Fibroblast of skin of abdomen (primary cell): ENCODE results near the gene ZDHHC9. TPM values are rescaled to one million over a fixed set of nuclear protein-coding genes. Genes with fewer than 3 reads are reported as not detected.
"Not testable (repeated sequence)": the region's sequence is repeated elsewhere in the genome, so short reads cannot be mapped to it uniquely, and the experiment has no call there.

Experiments
- DNase-seq: peaks from one replicate; pipeline ENCODE4 v3.0.0-alpha.2; 2013
- polyA plus RNA-seq, 2 experiments: library from polyadenylated mRNA; unstranded; fragments of 120-200 nt; gene quantifications; one replicate each; pipeline ENCODE4 v1.2.1, GENCODE V29; 2013; ENCODE audit not compliant: insufficient read length in 2 of 2

The ZDHHC9 gene
- polyA plus RNA-seq (2013, experiment 1 of 2; ENCODE audit: insufficient read length) = 35.3 TPM
- 33.1 TPM for polyA plus RNA-seq (2013, experiment 2 of 2; ENCODE audit: insufficient read length)

DNA sequence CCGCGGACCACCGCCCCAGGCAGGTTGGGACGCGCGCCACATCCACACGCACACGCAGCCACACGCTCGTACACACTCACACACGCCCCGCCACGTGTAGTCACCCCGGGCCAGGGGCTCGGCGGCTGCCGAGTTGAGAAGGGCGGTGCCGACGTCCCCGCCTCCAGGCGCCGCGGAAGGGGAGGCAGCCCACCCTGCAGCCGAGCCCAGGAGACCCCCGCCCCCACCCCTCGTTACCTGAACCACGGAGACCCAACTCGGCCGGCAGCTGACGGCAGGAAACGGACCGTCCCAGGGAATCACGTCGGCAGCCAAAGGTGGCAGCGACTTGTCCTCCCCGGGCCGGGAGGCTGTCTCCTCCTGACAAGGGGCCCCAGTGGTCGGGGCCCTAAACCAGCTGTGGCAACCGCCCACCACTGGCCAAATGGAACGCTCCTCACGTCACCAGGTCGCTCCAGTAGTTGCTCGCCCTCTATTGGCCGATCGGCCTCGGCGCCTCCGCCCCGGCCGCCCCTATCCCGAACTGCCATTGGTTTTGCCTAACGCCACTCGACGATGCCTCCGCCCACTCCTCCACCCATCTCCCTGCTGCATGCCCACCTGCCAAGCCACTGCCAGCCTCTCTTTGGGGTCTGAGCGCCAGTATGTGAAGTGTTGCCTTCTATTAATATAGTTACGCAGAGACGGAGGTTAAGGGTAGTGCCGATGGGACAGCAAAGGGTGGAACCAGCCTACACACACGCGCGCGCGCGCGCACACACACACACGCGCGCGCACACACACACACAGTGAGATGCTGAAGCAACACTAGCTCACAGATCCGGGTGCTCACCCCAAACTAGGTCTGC lies at the start of gene ZDHHC9:
TSS of gene ZDHHC9 (minus strand) at position 428 of the 848 bp plus-strand sequence. CDS start 1,941 bp downstream, outside the sequence.
- DNase-seq = peak; percentile 85

- DNase-seq = no peak
Observed at GRCh38 chrX:129877401-129877800, 33.7 kb upstream of the ZDHHC9 start.

GRCh38 chrX:129876771-129877305 lies 33.2 kb upstream of the ZDHHC9 start:
- DNase-seq = peak; percentile 53

- peak; percentile 75 for DNase-seq
Observed at GRCh38 chrX:129875669-129876068, 32.0 kb upstream of the ZDHHC9 start.

DNA sequence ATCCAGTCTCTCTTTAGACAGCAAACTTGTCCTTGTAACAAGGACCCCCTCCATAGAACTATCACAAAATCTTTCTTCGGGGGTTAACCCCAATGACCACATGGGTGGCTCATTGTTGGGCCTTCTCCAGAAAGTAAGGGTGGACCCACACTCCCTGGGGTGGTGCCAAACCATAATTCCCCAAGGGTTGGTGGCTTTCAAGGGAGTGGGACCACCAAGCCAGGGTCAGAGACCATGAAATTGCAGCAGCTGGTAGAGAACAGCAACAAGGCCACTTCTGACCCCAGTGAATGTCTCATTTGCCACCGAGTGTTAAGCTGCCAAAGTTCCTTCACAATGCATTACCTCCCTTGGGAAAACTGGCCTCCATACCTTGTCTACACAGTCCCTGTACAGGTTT lies 28.8 kb upstream of the ZDHHC9 start:
- DNase-seq = no peak

DNA sequence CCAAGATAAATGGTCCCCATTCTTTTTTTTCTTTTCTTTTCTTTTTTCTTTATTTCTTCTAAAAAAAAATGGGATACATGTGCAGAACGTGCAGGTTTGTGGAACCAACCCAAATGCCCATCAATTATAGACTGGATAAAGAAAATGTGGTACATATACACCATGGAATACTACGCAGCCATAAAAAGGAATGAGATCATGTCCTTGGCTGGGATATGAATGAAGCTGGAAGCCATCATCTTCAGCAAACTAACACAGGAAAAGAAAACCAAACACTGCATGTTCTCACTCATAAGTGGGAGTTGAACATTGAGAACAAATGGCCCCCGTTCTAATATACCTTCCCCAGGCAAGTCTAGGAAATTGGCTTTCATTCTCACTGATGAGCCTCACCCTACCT lies 22.6 kb upstream of the ZDHHC9 start:
- not testable (repeated sequence) for DNase-seq

- DNase-seq = not testable (repeated sequence)
Observed at GRCh38 chrX:129859134-129859533, 15.4 kb upstream of the ZDHHC9 start.

DNA sequence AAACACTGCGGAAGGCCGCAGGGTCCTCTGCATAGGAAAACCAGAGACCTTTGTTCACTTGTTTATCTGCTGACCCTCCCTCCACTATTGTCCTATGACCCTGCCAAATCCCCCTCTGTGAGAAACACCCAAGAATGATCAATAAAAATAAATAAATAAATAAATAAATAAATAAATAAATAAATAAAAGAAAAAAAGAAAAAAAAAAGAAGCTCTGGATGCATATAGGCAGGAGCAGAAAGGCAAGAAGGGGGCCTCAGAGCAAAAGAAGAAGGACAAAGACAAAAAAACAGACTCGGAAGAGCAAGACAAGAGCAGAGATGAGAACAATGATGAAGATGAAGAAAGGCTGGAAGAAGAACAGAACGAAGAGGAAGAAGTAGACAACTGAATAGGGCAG lies 8.1 kb upstream of the ZDHHC9 start:
- not testable (repeated sequence) for DNase-seq

GRCh38 chrX:129846716-129847115 lies 3.0 kb upstream of the ZDHHC9 start:
- no peak for DNase-seq

- no peak for DNase-seq
Observed at GRCh38 chrX:129845616-129846190, 2.0 kb upstream of the ZDHHC9 start.

DNA sequence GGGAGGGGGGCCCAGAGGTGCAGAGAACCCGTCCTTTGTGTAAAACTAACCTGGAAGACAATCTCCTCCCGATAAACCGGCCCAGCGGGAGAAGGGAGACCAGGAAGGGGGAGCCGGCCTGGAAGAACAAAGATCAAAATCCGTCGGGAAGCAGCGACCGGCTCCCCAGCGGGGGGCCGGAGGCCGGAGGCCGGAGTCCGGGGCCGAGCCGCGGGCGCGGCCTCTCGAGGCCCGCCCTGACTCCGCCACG lies 552 bp downstream of the ZDHHC9 start:
- DNase-seq = no peak

DNA sequence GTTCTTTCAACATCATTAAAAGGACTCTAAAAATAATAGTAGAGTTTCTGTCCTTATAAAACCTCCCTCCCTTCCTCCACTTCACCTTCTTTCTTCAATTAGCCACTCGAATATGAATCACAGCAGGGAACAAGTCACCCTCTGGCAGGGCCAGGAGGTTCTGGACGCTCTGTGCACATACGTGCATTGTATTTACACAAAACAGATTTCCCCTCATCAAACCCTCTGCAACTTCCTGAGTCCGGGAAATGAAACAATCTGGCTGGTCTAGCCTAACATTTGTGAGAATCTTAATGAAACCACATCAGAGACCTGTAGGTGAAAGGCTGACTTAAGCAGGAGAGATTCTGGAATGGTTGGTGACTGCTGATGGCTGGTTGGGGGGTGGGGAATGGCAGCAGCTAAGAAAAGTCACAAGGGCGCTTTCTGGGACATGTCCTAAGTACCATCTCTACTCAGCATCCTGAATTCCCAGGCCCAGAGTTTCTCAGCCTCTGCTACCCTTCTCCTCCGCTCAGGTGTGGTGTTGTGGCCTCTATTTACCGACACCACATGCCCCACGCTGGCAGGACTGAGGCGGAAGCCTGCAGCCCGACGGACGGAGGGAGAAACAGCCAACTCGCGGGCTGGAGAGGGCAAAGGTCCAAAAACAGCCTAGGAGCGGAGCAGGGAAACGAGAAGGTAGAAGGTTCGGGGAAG lies 1.0 kb downstream of the ZDHHC9 start:
- peak; percentile 12 for DNase-seq

- no peak for DNase-seq
Observed at GRCh38 chrX:129840344-129840743, 3.3 kb downstream of the ZDHHC9 start.

- DNase-seq = no peak
Observed at GRCh38 chrX:129836827-129837226, 6.9 kb downstream of the ZDHHC9 start.

GRCh38 chrX:129833153-129833990 lies 10.3 kb downstream of the ZDHHC9 start:
- DNase-seq = peak; percentile 46

- no peak for DNase-seq
Observed at GRCh38 chrX:129831091-129831885, 12.4 kb downstream of the ZDHHC9 start.

DNA sequence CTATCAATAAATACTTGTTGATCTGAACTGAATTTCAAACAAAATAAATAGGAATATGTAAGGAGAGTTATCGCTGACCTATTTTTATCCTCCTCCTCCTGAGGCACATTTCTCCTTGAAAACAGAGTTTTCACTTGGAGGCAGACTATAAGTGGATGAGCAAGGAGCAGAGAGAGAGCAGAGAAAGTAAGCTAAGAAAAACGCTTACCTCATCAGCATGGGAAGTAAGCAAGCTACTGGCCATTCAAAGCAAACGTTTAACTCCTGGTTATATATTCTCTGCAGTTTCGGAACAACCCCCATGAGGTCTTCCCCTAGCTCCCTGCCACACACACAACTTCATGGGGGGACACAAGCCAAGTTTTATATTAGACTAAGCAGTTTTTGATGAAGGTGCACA lies 13.2 kb downstream of the ZDHHC9 start:
- DNase-seq = no peak

DNA sequence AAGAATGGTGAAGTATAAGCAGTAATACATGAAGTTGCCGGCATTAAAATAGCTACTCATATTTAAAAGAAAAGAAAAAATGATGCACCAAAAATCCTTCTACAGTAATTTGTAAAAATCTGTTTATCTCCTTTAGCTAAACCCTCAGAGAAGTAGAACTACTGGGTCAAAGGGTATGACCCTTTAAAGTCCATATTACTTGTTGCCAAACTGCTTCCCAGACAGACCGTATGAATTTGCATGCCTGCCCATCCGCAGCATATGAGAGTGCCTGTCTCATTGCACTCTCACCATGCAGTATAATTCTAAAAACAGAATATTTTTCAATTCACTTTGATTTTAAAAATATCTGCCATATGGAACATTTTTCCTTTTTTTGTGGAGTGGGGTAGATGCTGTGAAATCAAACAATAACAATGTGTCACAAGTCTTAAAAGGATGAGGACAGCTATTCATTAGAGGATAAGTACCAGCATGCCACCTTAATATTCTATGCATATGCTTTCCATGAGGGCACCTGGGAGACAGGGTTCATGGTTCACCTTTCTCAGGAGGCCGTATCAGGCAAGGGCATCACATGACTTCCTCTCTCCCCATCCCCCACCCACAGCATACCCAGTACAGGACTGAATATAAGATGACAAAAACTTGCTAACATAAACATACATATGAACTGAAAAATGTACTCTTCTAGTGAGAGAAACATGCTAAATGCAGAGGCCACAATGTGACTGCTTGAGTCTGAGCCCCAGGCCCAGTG lies 17.8 kb downstream of the ZDHHC9 start:
- DNase-seq = no peak

DNA sequence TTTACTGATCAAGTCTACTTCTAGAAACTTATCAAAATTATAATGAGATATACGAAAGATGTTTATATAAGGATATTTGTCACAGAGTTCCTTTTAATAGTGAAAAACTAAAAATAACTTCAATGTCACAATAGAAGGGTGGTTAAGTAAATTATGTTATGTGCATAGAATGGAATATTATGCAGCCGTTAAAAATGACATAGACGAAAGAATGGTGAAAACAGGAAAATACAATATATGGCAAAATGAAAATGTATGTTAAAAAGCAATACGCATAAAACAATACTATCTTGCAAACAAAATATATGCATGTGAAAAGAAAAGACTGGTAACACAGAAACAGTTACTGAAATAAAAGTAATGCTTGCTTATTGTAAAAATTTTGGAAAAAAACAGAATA lies 19.1 kb downstream of the ZDHHC9 start:
- no peak for DNase-seq

DNA sequence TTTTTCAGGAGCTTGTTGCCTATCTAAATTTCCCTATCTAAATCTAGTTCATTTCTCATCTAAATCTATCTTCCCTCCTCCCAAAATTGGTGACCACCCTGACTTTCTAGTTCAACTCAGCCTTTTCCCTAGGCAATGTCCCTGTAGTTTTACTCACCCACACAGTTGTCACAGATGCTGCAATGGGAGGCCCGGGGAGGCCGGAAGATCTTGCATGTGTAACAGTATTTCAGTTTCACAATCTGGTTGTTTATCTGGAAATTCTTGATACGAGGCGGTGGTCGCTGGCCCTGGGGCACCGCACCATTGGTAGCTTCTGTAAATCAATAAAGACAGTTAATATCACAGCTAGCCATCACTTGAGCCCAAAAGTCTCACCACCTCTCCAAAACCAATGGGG lies 20.2 kb downstream of the ZDHHC9 start:
- DNase-seq = no peak

DNA sequence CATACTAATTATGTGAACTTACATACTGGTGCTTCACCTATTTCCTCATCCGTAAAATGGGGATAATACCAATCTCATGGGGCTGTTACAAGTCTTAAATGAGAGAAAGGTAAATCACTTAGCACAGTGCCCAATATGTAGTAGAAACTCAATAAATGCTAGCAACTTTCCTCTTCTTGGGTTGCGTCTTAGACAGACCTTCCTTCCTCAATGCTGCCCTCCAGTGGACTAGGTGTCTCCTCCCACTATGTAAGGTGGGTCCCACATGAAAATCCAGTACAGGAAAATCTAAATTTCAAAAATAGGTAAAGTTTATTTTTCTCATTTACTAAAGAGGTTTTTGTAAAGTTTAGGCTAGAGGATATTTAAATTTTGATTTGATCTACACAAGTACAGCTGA lies 20.6 kb downstream of the ZDHHC9 start:
- DNase-seq = peak; percentile 17
